ENCODE data around the gene HOXA4. TPM values are rescaled to one million over a fixed set of nuclear protein-coding genes. Genes with fewer than 3 reads are reported as not detected.

HOXA4 gene
- total RNA-seq, 1 donor from 2014 or later, result 0.40 TPM

DNA sequence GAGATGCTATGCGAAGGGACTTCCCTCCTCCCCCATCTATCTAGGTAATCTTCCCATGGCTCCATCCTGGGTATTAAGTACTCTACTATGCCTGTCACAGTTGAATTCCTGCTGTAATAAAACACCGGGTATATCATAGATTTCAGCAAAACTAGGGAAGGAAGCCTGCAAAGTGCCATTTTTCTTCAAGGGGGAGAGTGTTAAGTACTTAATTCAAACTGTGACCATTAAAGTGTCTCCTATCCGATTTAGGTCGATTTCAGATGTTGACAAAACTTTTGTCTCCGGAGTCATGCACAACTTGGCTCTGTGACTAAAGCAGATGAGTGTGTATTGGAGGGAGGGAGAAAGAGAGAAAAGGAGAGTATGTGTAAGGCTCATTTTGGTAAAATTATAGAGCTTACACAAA lies 4.6 kb downstream of the HOXA4 start:
- TF ChIP-seq, protein P1, sequence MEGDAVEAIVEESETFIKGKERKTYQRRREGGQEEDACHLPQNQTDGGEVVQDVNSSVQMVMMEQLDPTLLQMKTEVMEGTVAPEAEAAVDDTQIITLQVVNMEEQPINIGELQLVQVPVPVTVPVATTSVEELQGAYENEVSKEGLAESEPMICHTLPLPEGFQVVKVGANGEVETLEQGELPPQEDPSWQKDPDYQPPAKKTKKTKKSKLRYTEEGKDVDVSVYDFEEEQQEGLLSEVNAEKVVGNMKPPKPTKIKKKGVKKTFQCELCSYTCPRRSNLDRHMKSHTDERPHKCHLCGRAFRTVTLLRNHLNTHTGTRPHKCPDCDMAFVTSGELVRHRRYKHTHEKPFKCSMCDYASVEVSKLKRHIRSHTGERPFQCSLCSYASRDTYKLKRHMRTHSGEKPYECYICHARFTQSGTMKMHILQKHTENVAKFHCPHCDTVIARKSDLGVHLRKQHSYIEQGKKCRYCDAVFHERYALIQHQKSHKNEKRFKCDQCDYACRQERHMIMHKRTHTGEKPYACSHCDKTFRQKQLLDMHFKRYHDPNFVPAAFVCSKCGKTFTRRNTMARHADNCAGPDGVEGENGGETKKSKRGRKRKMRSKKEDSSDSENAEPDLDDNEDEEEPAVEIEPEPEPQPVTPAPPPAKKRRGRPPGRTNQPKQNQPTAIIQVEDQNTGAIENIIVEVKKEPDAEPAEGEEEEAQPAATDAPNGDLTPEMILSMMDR (IDR thresholded peaks at IDR 0.05), result no peak
- Mint-ChIP-seq H3K4me3 (no peak overlapping the region), H3K27me3 (peaks cover 28% of the 10 kb centered on the region), H3K36me3 (ENCODE audit: low read depth) (no peaks in the 10 kb centered on the region), H3K27ac (no peak overlapping the region), H3K9me3 (no peaks in the 10 kb centered on the region), H3K4me1 (no peaks in the 10 kb centered on the region)
- DNase-seq, result no peak
- no peak for ATAC-seq (ENCODE audit: low read depth)
- ChIA-PET POLR2A (interaction anchor here (0.7 kb wide), 1 partner anchor 838 kb away, joined by 3 read pairs; no protein-coding TSS in a partner anchor), CTCF (no interaction called here)
- intact Hi-C loops (cut with micrococcal nuclease), result no loop called here

DNA sequence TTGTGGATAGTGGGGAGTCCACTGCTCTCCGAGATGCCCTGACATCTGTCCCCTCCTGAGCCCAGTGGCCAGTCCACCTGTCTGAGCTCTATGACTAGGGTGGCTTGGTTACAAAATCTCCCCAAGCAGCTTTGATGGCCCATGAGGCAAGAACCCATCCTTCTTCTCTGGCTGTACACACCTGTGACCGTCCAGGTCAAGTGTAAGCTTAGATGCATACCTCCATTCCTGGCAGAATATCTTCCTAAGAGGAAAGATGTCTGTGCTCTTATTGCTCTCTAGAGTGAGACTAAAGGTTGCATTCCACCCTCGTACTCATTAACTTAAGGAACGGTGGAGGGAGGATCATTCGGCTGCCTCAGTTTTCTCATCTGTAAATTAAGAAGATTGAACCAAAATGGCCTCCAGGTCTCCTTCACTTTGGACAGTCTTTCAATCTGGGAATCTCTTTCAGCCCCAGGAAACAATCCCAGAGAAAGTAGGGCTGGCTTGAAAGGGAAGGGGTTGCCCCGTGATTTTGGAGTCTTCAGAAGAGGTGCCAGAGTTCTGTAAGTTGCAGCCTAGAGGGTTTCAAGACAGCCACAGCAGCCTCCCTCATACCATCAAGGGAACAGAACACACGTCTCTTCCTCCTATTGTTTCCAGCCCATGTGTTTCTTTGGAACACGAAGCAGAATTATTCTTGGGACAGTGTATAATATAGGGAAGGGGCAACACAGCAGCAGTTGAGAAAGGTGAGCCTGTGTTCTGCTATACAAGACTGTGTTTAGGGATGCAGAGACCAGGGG lies 5.5 kb downstream of the HOXA4 start:
- intact Hi-C loops (cut with micrococcal nuclease), result no loop called here
- Mint-ChIP-seq H3K27ac (no peak overlapping the region), H3K4me1 (no peaks in the 10 kb centered on the region), H3K4me3 (no peak overlapping the region), H3K9me3 (no peaks in the 10 kb centered on the region), H3K27me3 (peaks cover 28% of the 10 kb centered on the region), H3K36me3 (ENCODE audit: low read depth) (no peaks in the 10 kb centered on the region)
- TF ChIP-seq, protein P1 (IDR thresholded peaks at IDR 0.05), result no peak
- DNase-seq (no peak), ATAC-seq (ENCODE audit: low read depth) (no peak)
- CTCF ChIA-PET, result no interaction called here
- POLR2A ChIA-PET, result no interaction called here

DNA sequence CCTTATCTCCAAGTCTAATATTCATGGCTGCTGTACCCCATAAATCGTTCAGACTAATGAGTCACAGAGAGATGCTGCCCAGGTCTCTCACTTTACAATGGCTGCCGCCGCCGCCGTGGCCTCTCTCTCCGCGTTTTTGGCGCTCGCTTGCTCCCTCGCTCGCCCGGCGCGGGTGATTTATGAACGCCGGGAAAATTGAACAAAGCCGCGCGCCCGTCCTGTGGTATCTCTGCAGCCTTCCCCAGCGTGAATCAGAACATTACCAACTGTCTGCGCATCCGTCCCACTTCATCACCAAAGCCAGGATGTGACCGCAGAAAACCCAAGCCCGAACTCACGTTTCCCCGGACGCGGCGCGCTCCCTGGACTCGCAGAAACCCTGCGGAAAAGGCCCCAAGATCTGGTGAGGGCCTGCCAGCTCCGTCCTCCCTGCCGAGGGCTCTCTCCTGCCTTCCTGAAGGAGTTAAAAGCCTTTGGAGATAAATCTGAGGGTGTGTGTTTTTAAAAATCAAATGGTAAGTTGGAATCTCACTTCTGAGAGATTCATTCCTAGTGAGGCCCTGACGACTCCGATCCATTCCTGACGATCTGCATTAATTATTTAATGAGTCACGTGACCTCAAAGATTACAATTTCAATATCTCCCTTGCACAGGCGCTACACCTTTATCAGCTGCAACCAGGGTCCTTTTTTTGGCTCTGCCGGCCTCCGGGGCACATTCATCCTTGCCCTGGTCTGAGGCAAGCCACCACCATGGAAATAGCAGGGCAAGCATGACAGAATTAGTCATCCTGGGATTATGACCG lies 6.3 kb downstream of the HOXA4 start:
- no peak for ATAC-seq (ENCODE audit: low read depth)
- intact Hi-C loops (cut with micrococcal nuclease), result no loop called here
- no peak for DNase-seq
- no peaks in the 10 kb centered on the region for H3K4me1 Mint-ChIP-seq
- TF ChIP-seq, protein P1 (IDR thresholded peaks at IDR 0.05), result no peak
- peaks cover 28% of the 10 kb centered on the region for H3K27me3 Mint-ChIP-seq
- no peaks in the 10 kb centered on the region for H3K36me3 Mint-ChIP-seq (ENCODE audit: low read depth)
- CTCF ChIA-PET, result no interaction called here
- POLR2A ChIA-PET, result no interaction called here
- H3K4me3 Mint-ChIP-seq, result no peak overlapping the region
- H3K9me3 Mint-ChIP-seq, result no peaks in the 10 kb centered on the region
- H3K27ac Mint-ChIP-seq, result no peak overlapping the region

DNA sequence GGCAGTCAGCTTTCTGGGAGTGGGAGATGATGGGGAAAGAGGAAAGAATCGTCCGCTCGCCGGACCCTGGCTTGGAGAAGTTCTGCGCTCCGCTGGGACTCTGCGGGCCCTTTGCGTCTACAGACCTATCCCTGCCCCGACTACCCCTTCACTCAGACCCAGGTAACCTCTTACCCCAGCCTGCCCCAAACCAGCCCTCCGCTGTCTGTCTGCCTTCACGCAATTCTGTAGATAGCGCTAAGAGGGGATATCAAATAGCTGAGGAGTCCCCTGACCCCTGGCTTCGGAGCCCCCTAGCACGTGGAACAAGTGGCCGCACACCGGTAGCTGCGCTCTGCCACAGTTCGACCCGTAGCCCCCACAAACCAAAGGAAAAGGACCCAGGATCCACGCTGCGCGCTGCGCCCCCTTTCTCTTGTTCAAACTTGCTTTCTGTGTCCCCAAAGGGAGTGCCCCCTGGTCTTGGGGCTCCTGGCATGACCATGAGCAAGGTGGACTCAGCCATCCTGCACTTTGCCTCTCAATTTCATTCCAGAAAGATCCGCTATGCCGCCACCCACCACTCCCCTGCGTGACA lies 7.0 kb downstream of the HOXA4 start:
- Mint-ChIP-seq H3K9me3 (no peaks in the 10 kb centered on the region), H3K36me3 (ENCODE audit: low read depth) (no peaks in the 10 kb centered on the region), H3K27ac (no peak overlapping the region), H3K4me3 (no peak overlapping the region), H3K4me1 (no peaks in the 10 kb centered on the region), H3K27me3 (peaks cover 28% of the 10 kb centered on the region)
- POLR2A ChIA-PET, result no interaction called here
- no peak for ATAC-seq (ENCODE audit: low read depth)
- intact Hi-C loops (cut with micrococcal nuclease), result no loop called here
- TF ChIP-seq, protein P1 (IDR thresholded peaks at IDR 0.05), result no peak
- no peak for DNase-seq
- CTCF ChIA-PET, result no interaction called here

DNA sequence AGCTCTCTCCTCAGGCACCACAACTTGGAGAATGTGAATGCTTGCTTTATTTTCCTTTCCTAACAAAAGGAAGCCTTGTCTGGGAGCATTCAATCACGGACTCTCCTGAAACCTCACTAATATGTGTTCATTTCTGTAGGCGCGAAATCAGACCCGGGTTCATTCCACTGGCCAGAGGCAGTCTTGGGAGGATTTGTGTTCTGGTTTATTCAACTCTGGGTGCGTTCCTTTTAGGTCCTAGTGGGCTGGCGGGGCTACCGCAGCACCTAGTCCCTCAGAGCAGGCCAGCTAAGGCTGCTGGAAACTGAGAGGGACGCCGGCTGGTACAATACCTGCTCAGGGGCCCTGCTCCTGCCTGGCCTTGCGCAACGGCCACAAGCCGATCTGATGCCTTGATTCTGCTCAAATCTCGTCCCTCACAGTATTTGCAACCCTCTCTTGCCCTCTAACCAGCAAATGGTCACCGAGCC lies 7.5 kb downstream of the HOXA4 start:
- no peak overlapping the region for H3K27ac Mint-ChIP-seq
- ChIA-PET POLR2A (no interaction called here), CTCF (no interaction called here)
- H3K4me3 Mint-ChIP-seq, result no peak overlapping the region
- ATAC-seq (ENCODE audit: low read depth), result no peak
- peaks cover 28% of the 10 kb centered on the region for H3K27me3 Mint-ChIP-seq
- no peak for DNase-seq
- TF ChIP-seq, protein P1 (IDR thresholded peaks at IDR 0.05), result no peak
- no peaks in the 10 kb centered on the region for H3K36me3 Mint-ChIP-seq (ENCODE audit: low read depth)
- H3K4me1 Mint-ChIP-seq, result no peaks in the 10 kb centered on the region
- intact Hi-C loops (cut with micrococcal nuclease), result no loop called here
- no peaks in the 10 kb centered on the region for H3K9me3 Mint-ChIP-seq

Data from activated B cell treated with CpG ODN at 0.5 μM for 24 hours (primary cell).